RWPE1 (cell line): ENCODE data around the gene RPL32.

Experiments used
- CTCF ChIA-PET: fragments of 350-600 bp; sonication (Branson Sonifier 250); formaldehyde crosslinking; extraction: SDS; loops from one replicate; lab custom pipeline; 2021; lab: Yijun Ruan, JAX
- POLR2A ChIA-PET: fragments of 400-600 bp; formaldehyde crosslinking; extraction: SDS; loops from one replicate; lab custom pipeline; 2020; ENCODE audit warnings: antibody characterized with exemption; ENCODE audit not compliant: low non-redundant PET; lab: Yijun Ruan, JAX
- DNase-seq: peaks from one replicate; pipeline ENCODE4 v3.0.0; 2012; ENCODE audit warnings: low spot score
- H3K27ac ChIP-seq: fragments of 450-650 bp; 2 replicates; pipeline ENCODE4 v1.5.1; 2017
- TF ChIP-seq, protein P1 (sequence below): fragments of 450-650 bp; conservative IDR thresholded peaks from 2 replicates; pipeline ENCODE4 v1.5.1; 2017; ENCODE audit warnings: low read depth, mild to moderate bottlenecking

RPL32 gene

DNA sequence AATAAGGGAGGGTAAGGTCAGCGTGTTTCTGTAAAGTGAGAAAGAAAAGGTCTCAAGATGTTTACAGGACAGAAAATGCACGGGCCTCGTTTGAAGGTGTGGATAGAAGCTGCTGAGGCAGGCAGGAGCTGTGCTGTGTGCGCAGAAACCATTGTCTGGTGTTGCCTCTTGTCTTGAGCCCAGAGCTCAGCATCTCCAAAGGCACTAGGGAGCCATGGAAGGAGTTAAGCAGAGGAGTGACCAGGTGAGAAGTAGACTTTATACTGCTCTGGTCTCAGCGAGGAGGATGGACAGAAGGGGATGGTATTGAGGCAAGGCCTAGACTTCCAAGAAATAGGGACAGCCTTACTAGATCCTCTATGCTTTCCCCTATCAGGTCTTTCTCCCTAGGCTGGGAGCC is 31.9 kb downstream of the RPL32 start:
- POLR2A ChIA-PET = no interaction called here
- peak overlapping the region; percentile 71 for H3K27ac ChIP-seq

DNA sequence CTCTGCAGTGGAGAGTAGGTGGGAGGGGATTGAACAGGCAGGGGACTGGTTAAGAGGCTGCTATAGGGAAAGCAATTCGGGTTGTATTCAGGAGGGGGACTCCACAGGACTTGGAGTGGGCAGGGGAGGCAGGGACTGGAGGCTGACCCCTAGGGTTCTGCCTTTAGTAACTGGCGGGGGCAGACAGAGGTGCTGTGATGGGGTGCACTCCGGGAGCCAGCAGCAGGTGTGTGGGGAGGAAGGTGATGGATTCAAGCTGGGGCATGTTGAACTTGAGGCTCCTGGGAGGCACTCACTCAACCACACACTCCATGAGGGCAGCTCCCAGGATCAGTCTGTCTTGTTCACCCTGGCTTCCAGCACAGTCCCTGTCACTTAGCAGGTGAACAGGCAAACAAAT is 32.4 kb downstream of the RPL32 start:
- H3K27ac ChIP-seq = no peak overlapping the region
- DNase-seq = no peak
- TF ChIP-seq, protein P1, sequence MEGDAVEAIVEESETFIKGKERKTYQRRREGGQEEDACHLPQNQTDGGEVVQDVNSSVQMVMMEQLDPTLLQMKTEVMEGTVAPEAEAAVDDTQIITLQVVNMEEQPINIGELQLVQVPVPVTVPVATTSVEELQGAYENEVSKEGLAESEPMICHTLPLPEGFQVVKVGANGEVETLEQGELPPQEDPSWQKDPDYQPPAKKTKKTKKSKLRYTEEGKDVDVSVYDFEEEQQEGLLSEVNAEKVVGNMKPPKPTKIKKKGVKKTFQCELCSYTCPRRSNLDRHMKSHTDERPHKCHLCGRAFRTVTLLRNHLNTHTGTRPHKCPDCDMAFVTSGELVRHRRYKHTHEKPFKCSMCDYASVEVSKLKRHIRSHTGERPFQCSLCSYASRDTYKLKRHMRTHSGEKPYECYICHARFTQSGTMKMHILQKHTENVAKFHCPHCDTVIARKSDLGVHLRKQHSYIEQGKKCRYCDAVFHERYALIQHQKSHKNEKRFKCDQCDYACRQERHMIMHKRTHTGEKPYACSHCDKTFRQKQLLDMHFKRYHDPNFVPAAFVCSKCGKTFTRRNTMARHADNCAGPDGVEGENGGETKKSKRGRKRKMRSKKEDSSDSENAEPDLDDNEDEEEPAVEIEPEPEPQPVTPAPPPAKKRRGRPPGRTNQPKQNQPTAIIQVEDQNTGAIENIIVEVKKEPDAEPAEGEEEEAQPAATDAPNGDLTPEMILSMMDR = no peak
- ChIA-PET POLR2A (no interaction called here), CTCF (no interaction called here)

More for the DNA sequence above, 31.9 kb downstream of the RPL32 start:
- DNase-seq = no peak
- TF ChIP-seq, protein P1 = no peak
- CTCF ChIA-PET = interaction anchor here (1.0 kb wide), 2 partner anchors 45 to 50 kb away, joined by 3 read pairs; no protein-coding TSS in a partner anchor

DNA sequence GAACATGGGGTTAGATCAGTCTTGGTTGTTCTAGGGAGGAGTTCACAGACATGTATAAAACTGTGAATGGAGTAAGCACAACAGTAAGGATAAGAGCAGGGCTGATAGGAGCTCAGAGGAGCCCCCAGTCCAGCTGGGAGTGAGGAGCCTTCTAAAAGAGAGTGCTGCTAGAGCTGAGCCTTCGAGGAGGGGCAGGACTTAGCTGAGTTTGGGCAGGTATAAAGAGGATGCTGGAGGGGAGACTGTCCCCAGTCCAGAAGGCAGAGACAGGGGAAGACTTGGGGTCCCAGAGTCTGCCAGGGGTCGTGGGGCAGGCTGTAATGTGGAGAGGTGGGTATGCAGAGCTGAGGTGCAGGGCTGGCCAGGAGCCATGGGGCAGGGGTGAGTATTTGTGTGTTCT is 32.8 kb downstream of the RPL32 start:
- CTCF ChIA-PET = no interaction called here
- POLR2A ChIA-PET = no interaction called here
- TF ChIP-seq, protein P1 = no peak

DNA sequence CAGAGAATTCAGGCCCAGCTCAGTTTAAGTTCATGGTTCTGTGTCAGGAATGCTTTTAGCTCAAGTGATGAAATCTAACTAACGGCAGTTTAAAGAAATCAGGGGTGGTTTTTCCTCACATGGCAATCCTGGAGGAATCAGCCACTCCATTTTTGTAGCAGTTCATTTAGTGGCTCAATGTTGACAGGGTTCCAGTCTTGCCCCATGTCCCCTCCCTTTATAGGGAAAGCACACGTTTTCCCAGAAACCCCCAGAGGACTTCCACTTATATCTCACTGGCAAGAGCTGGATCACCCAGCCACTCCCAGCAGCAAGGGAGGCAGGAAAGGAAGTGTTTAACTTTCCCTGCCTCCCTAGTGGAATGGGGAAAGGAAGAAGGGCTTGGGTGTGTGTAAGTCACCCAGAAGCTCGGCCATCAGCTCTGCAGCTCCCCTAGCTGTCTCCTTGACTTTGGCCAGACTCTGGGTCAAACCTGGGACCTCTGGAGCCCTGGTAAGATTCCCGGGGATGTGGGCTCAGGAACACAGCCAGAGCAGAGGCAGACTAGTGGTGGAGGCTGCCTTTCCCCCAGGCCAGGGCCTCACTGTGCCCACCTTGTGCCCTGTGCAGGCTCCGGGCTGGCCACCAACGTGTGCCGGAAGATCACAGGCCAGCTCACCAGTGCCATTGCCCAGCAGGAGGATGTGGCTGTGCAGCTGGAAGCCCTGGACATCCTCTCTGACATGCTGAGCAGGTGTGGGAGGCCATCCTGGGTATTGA is 33.6 kb downstream of the RPL32 start:
- TF ChIP-seq, protein P1 = no peak
- POLR2A ChIA-PET = no interaction called here
- no peak for DNase-seq
- CTCF ChIA-PET = no interaction called here
- no peak overlapping the region for H3K27ac ChIP-seq

More for the DNA sequence above, 32.8 kb downstream of the RPL32 start:
- H3K27ac ChIP-seq = no peak overlapping the region
- DNase-seq = no peak

DNA sequence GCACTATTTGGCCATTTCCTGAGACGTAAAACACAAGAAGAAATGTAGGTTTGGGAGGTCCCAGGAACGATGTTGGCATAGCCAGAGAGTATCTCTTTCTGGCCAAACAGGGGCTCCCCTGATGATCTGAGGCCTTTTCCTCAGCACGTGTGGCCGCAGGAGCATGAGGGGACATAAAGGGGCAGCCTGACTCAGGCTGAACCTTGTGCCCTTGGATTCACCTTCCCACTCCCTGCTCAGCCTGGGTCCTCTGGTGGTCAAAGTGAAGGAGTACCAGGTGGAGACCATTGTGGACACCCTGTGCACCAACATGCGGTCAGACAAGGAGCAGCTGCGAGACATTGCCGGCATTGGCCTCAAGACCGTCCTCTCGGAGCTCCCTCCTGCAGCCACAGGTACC is 34.3 kb downstream of the RPL32 start:
- CTCF ChIA-PET = no interaction called here
- no peak for DNase-seq
- TF ChIP-seq, protein P1 = no peak

DNA sequence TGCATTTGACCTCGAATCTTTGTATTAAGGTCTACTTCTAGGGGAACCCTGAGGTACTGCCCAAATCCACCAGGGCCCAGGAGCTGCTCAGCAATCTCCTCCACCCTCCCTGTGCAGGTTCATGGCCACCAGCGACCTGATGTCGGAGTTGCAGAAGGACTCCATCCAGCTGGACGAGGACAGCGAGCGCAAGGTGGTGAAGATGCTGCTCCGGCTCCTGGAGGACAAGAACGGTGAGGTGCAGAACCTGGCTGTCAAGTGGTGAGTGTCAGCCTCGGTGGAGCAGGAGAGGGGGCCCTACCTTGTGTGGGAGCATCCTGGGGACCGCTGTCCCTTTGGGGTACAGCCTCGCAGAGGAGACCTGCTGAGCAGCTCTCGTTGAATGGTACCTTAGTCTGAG is 38.0 kb downstream of the RPL32 start:
- no peak overlapping the region for H3K27ac ChIP-seq
- ChIA-PET CTCF (no interaction called here), POLR2A (no interaction called here)
- DNase-seq = no peak
- TF ChIP-seq, protein P1 = no peak

More for the DNA sequence above, 34.3 kb downstream of the RPL32 start:
- POLR2A ChIA-PET = no interaction called here
- no peak overlapping the region for H3K27ac ChIP-seq
